ENCODE data around the gene RFWD3.

GRCh38 chr16:74650966-74651567 lies 15.6 kb downstream of the RFWD3 start:
- TF ChIP-seq CTCF (conservative IDR thresholded peaks at IDR 0.05 in 1 of 2, IDR thresholded peaks at IDR 0.05 in 1 of 2; ENCODE audit: low read depth in 1 of 2, low read length in 2 of 2) (peak; percentile 38 to 55), EZH2 (IDR thresholded peaks at IDR 0.05; ENCODE audit: low read length, missing control alignments) (no peak)
